Esophagus muscularis mucosa (tissue), 4 donors: ENCODE results near the gene ENDOU. TPM values are rescaled to one million over a fixed set of nuclear protein-coding genes. Genes with fewer than 3 reads are reported as not detected.

Experiments used
- DNase-seq: peaks from one replicate; pipeline ENCODE4 v3.0.0-alpha.2; 2017; ENCODE audit errors: extremely low spot score
- H3K27ac ChIP-seq, 4 donors: fragments of 200-600 bp; sonication (generic); replicated peaks in 1 of 4; 1 replicate in 3 of 4; 2 replicates in 1 of 4; pipeline ENCODE4 v1.5.1; 2016 to 2019; ENCODE audit warnings: mild to moderate bottlenecking in 1 of 4
- H3K27me3 ChIP-seq, 4 donors: fragments of 200-600 bp; sonication (generic); one replicate each; pipeline versions ENCODE4 v1.5.1 to v1.6.0; 2016 to 2019
- H3K36me3 ChIP-seq, 4 donors: fragments of 200-600 bp; sonication (generic); one replicate each; pipeline ENCODE4 v1.5.1; 2016 to 2019
- H3K4me1 ChIP-seq, 4 donors: fragments of 200-600 bp; sonication (generic); one replicate each; pipeline ENCODE4 v1.5.1; 2016 to 2019
- H3K4me3 ChIP-seq, 4 donors: fragments of 200-600 bp; sonication (generic); 1 replicate in 2 of 4; 2 replicates in 2 of 4; pipeline ENCODE4 v1.5.1; 2016 to 2019; ENCODE audit warnings: mild to moderate bottlenecking in 4 of 4, moderate library complexity in 1 of 4
- H3K9me3 ChIP-seq, 4 donors: fragments of 200-600 bp; sonication (generic); 1 replicate in 3 of 4; 2 replicates in 1 of 4; pipeline ENCODE4 v1.5.1; 2016 to 2019
- CTCF ChIP-seq, 3 experiments: fragments of 200-600 bp in 2 of 3; fragments of 450-650 bp in 1 of 3; sonication (generic) in 2 of 3; IDR thresholded peaks; one replicate each; pipeline ENCODE4 v1.5.1; 2017 to 2019; ENCODE audit warnings: antibody characterized with exemption in 3 of 3, mild to moderate bottlenecking in 2 of 3, moderate library complexity in 1 of 3
- EP300 ChIP-seq: sonication (generic); formaldehyde crosslinking; IDR thresholded peaks from one replicate; pipeline ENCODE4 v1.6.1; 2017; ENCODE audit warnings: antibody characterized with exemption
- POLR2A ChIP-seq: fragments of 450-650 bp; IDR thresholded peaks from one replicate; pipeline ENCODE4 v1.6.1; 2017; ENCODE audit warnings: antibody characterized with exemption, moderate library complexity, mild to moderate bottlenecking, low read depth
- POLR2AphosphoS5 ChIP-seq, 2 donors: sonication (generic); formaldehyde crosslinking; IDR thresholded peaks; one replicate each; pipeline ENCODE4 v1.6.1; 2017; ENCODE audit warnings: antibody characterized with exemption in 2 of 2
- WGBS: methylation state at CpG from one replicate; pipeline ENCODE4 v1.1.5; 2018; 5-methylcytosine and 5-hydroxymethylcytosine counted together
- intact Hi-C: fragments of 100-400 bp; cut with DNase I; formaldehyde crosslinking; loops from one replicate; pipeline ENCODE4 v1.15.1; 2023
- total RNA-seq, 4 donors: library from RNA; depleted of rRNA; stranded (reverse); fragments of >200 nt; gene quantifications; one replicate each; pipeline versions ENCODE4 v1.1.0 to v1.2.1, GENCODE V29; 2016

The ENDOU gene
- total RNA-seq, 4 donors from 2014 or later: 0.39 to 2.0 TPM; not detected in 2

- H3K27me3 ChIP-seq: no peaks in the 10 kb centered on the region
- TF ChIP-seq CTCF (IDR thresholded peaks at IDR 0.05) (no peak), EP300 (no peak), POLR2A (no peak)
- 14% methylated on average over 17 of the region's 17 CpGs for WGBS
- H3K27ac ChIP-seq: peak overlapping the region; percentile 84 to 94 (median 90)
- intact Hi-C loops: no loop called here
- peak overlapping the region; percentile 82 to 97 (median 96) for H3K4me3 ChIP-seq
- H3K9me3 ChIP-seq: no peaks in the 10 kb centered on the region
- no peaks in the 10 kb centered on the region for H3K36me3 ChIP-seq
- no peak for DNase-seq
- H3K4me1 ChIP-seq: peaks cover 45 to 68% (median 60%) of the 10 kb centered on the region in 4 donors
Observed at GRCh38 chr12:47772738-47773061, 47.4 kb upstream of the ENDOU start.

GRCh38 chr12:47772094-47772660, 46.9 kb upstream of the ENDOU start:
- H3K36me3 ChIP-seq: no peaks in the 10 kb centered on the region
- TF ChIP-seq POLR2AphosphoS5 (IDR thresholded peaks at IDR 0.05): no peak
- TF ChIP-seq CTCF (IDR thresholded peaks at IDR 0.05): no peak
- no peak for DNase-seq
- H3K4me3 ChIP-seq: peak overlapping the region in 3 of 4 donors; percentile 82 to 97 (median 96)
- 84% methylated on average over 13 of the region's 13 CpGs for whole genome bisulfite sequencing
- peak overlapping the region in 2 of 4 donors; percentile 90 to 91 for H3K27ac ChIP-seq
- H3K4me1 ChIP-seq: peaks cover 40 to 63% (median 55%) of the 10 kb centered on the region in 4 donors
- intact Hi-C loops: no loop called here
- H3K9me3 ChIP-seq: no peaks in the 10 kb centered on the region
- H3K27me3 ChIP-seq: no peaks in the 10 kb centered on the region

- Histone ChIP-seq H3K4me3 (no peak overlapping the region), H3K27ac (no peak overlapping the region), H3K36me3 (no peaks in the 10 kb centered on the region), H3K27me3 (no peaks in the 10 kb centered on the region), H3K4me1 (peaks cover 36 to 54% (median 51%) of the 10 kb centered on the region in 4 donors), H3K9me3 (no peaks in the 10 kb centered on the region)
- intact Hi-C loops: no loop called here
- TF ChIP-seq POLR2A: no peak
- TF ChIP-seq POLR2AphosphoS5 (IDR thresholded peaks at IDR 0.05): no peak
- TF ChIP-seq EP300: no peak
- no peak for TF ChIP-seq CTCF (IDR thresholded peaks at IDR 0.05)
- no peak for DNase-seq
- WGBS: 93% methylated on average over 6 of the region's 6 CpGs
Observed at GRCh38 chr12:47771304-47771703, 46.0 kb upstream of the ENDOU start.

- H3K27ac ChIP-seq: peak overlapping the region; percentile 15 to 65 (median 44)
- intact Hi-C loops: no loop called here
- H3K27me3 ChIP-seq: no peaks in the 10 kb centered on the region
- TF ChIP-seq POLR2A (no peak), POLR2AphosphoS5 (IDR thresholded peaks at IDR 0.05) (peak; percentile 6 to 44), EP300 (no peak), CTCF (IDR thresholded peaks at IDR 0.05) (no peak)
- peaks cover 31 to 50% (median 41%) of the 10 kb centered on the region in 4 donors for H3K4me1 ChIP-seq
- WGBS: 90% methylated on average over 3 of the region's 3 CpGs
- H3K36me3 ChIP-seq: no peaks in the 10 kb centered on the region
- H3K4me3 ChIP-seq: no peak overlapping the region
- no peak for DNase-seq
- H3K9me3 ChIP-seq: no peaks in the 10 kb centered on the region
Observed at GRCh38 chr12:47770086-47770726, 44.9 kb upstream of the ENDOU start.
